Lung microvascular endothelial cell (primary cell): ENCODE measurements around the gene YPEL1. TPM values are rescaled to one million over a fixed set of nuclear protein-coding genes. Genes with fewer than 3 reads are reported as not detected.
A peak's percentile ranks its signal among the peaks of the same experiment; 100 is the strongest.
"Not testable (repeated sequence)": the region's sequence is repeated elsewhere in the genome, so short reads cannot be mapped to it uniquely, and the experiment has no call there.

Experiments used
- DNase-seq, 2 donors: peaks; one replicate each; pipeline versions ENCODE4 v3.0.0 to v3.0.0-alpha.2; 2010; ENCODE audit warnings: low read depth in 2 of 2
- total RNA-seq: library from RNA; depleted of rRNA; stranded (reverse); fragments of >200 nt; gene quantifications from 2 replicates; pipeline ENCODE4 v1.2.1, GENCODE V29; 2014

The YPEL1 gene
- total RNA-seq, 1 donor from 2014 or later = 5.2 TPM

- DNase-seq = no peak
Measured at GRCh38 chr22:21753374-21754111, 17.9 kb upstream of the YPEL1 start.

GRCh38 chr22:21752276-21752675 lies 16.7 kb upstream of the YPEL1 start:
- DNase-seq = no peak

- no peak for DNase-seq
Measured at GRCh38 chr22:21745948-21746347, 10.4 kb upstream of the YPEL1 start.

- DNase-seq = not testable (repeated sequence)
Measured at GRCh38 chr22:21744917-21745316, 9.3 kb upstream of the YPEL1 start.

GRCh38 chr22:21741790-21742189 lies 6.2 kb upstream of the YPEL1 start:
- DNase-seq = no peak

- no peak for DNase-seq
Measured at GRCh38 chr22:21741059-21741458, 5.5 kb upstream of the YPEL1 start.

- no peak for DNase-seq
Measured at GRCh38 chr22:21739828-21740377, 4.3 kb upstream of the YPEL1 start.

- no peak for DNase-seq
Measured at GRCh38 chr22:21738966-21739365, 3.4 kb upstream of the YPEL1 start.

- DNase-seq = no peak
Measured at GRCh38 chr22:21738081-21738480, 2.5 kb upstream of the YPEL1 start.

GRCh38 chr22:21736948-21737347 lies 1.4 kb upstream of the YPEL1 start:
- no peak for DNase-seq

GRCh38 chr22:21736084-21736642 lies 569 bp upstream of the YPEL1 start:
- DNase-seq = no peak

GRCh38 chr22:21734540-21735199 lies 924 bp downstream of the YPEL1 start:
- DNase-seq = peak in 1 of 2 donors; percentile 16

- no peak for DNase-seq
Measured at GRCh38 chr22:21731503-21731902, 4.1 kb downstream of the YPEL1 start.

GRCh38 chr22:21730535-21731308 lies 4.9 kb downstream of the YPEL1 start:
- DNase-seq = no peak

GRCh38 chr22:21729184-21729583 lies 6.4 kb downstream of the YPEL1 start:
- not testable (repeated sequence) for DNase-seq

GRCh38 chr22:21728270-21728669 lies 7.3 kb downstream of the YPEL1 start:
- no peak for DNase-seq

- no peak for DNase-seq
Measured at GRCh38 chr22:21727768-21728167, 7.8 kb downstream of the YPEL1 start.

GRCh38 chr22:21727159-21727558 lies 8.4 kb downstream of the YPEL1 start:
- no peak for DNase-seq

GRCh38 chr22:21726650-21727049 lies 8.9 kb downstream of the YPEL1 start:
- peak in 1 of 2 donors; percentile 51 for DNase-seq

- DNase-seq = no peak
Measured at GRCh38 chr22:21725956-21726649, 9.5 kb downstream of the YPEL1 start.

GRCh38 chr22:21724496-21724895 lies 11.1 kb downstream of the YPEL1 start:
- not testable (repeated sequence) for DNase-seq
